HUES48 (cell line): ENCODE data around the gene DZANK1.

Experiments used
- H3K27ac ChIP-seq: one replicate; pipeline ENCODE4 v1.7.0; 2013; ENCODE audit warnings: low read depth, low read length, inconsistent platforms
- H3K27me3 ChIP-seq: 2 replicates; pipeline ENCODE4 v1.6.1; 2013; ENCODE audit warnings: mild to moderate bottlenecking, low read length; ENCODE audit not compliant: control insufficient read depth, insufficient read depth
- H3K36me3 ChIP-seq: 2 replicates; pipeline ENCODE4 v1.6.1; 2013; ENCODE audit warnings: low read length; ENCODE audit not compliant: control insufficient read depth, insufficient read depth
- H3K4me1 ChIP-seq: 2 replicates; pipeline ENCODE4 v1.6.1; 2013; ENCODE audit warnings: mild to moderate bottlenecking, low read length; ENCODE audit not compliant: control insufficient read depth, insufficient read depth
- H3K4me3 ChIP-seq: 2 replicates; pipeline ENCODE4 v1.5.1; 2013; ENCODE audit warnings: mild to moderate bottlenecking, low read depth, low read length
- H3K9ac ChIP-seq: 2 replicates; pipeline ENCODE4 v1.6.1; 2013; ENCODE audit warnings: mild to moderate bottlenecking, low read depth, low read length, moderate library complexity
- H3K9me3 ChIP-seq: 2 replicates; pipeline ENCODE4 v1.6.1; 2013; ENCODE audit warnings: low read length; ENCODE audit not compliant: control insufficient read depth, insufficient read depth

Gene DZANK1

DNA sequence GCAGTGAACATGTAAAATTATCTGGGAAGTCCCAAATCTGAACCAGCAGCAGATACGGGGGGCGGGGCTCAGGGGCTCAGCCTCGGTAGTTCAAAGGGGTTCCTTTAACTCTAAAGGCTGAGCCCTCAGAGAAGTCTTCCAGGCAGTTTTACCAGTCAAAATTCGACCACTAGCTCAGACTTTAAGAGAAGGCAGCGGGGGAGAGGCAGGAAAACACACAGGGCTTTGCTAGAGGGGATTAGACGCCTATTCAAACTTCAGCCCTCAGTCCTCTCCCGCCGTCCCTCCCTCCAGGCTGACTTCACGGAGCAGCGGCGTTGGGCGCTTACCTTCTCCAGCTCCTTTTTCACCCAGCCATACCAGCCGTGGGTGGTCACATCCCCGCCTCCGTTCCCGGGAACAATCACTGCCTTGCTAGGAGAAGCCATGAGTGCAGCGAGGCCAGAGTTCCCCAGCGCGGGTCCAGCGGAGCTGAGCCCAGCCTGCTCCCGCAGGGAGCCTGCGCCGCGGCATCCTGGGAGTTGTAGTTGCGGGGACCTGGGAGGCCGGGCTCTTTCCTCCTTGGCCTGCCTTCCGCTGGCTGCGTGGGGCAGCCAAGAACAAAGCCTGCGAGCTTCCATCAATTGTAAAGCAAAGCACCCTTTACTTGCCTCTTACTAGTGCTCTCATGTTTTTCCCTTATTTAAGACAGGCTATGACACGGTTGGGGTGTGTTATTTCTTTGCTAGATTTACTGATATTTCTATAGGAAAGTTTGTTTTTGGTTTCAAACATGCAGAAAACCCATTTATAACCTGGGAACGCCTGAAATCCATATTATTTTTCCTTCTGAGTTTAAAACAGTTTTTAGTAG is 30.1 kb upstream of the DZANK1 start, which contains the start of gene RBBP9:
Gene RBBP9, minus strand, starts transcription at position 486 of the 853 bp plus-strand sequence. Its CDS starts 58 bp downstream, at position 428.
- peak within 1 kb of the TSS; percentile 89 for H3K27ac ChIP-seq

DNA sequence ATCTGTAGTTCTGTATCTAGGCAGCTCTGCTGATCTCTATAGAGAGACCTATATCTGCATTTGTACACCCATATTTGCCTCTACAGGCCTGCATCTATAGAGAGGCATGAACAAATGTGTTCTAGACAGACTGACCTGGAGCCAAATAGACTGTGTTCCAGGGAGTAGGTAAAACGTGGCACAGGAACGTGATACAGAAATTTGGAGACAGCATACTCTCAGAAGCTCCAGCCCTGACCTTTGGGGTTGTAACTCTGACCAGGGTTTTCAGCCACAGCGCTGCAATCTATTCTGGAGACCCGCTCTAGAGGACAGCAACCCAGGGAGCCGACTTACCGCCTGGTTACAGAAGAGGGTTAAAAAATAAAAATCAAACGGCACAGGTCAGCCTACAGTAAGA is 29.2 kb upstream of the DZANK1 start:
- Histone ChIP-seq H3K4me1 (peaks cover 8% of the 10 kb centered on the region), H3K9me3 (no peaks in the 10 kb centered on the region), H3K36me3 (peaks cover 21% of the 10 kb centered on the region), H3K27me3 (no peaks in the 10 kb centered on the region), H3K9ac (no peak overlapping the region), H3K27ac (no peak overlapping the region), H3K4me3 (peak overlapping the region; percentile 88)

More for the DNA sequence above, 30.1 kb upstream of the DZANK1 start, which contains the start of gene RBBP9:
- H3K27me3 ChIP-seq: no peaks in the 10 kb centered on the region
- H3K9ac ChIP-seq: peak within 1 kb of the TSS; percentile 76
- H3K4me3 ChIP-seq: peak within 1 kb of the TSS; percentile 88
- H3K36me3 ChIP-seq: peaks cover 16% of the 10 kb centered on the region
- H3K4me1 ChIP-seq: peaks cover 8% of the 10 kb centered on the region
- no peaks in the 10 kb centered on the region for H3K9me3 ChIP-seq

DNA sequence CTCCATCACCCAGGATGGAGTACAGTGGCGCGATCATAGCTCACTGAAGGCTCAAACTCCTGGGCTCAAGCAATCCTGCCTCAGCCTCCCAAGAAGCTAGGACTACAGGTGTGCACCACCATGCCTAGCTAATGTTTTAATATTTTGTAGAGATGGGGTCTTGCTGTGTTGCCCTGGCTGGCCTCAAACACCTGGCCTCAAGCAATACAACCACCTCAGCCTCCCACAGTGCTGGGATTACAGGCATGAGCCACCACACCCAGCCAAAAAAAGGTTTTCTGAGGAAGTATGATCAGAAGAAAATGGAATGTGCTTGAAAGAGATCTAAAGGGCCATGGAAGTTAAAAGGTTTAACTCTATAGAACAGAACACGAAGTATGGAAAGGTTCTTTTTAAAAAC is 21.5 kb upstream of the DZANK1 start:
- peaks cover 71% of the 10 kb centered on the region for H3K36me3 ChIP-seq
- H3K27me3 ChIP-seq: no peaks in the 10 kb centered on the region

DNA sequence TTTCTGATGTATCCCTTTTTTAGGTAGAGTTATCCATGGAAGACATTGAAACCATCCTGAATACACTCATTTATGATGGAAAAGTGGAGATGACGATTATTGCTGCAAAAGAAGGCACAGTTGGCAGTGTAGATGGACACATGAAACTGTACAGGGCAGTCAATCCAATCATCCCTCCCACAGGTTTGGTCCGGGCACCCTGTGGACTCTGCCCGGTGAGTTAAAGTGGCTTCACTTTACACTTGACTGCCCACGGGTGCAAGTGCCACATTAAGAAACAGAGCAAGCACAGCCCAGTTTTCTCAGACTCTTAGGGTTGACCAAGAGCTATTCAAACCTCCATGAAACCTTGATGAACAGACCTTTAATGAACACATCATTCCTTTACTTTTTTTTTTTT is 14.8 kb upstream of the DZANK1 start:
- Histone ChIP-seq H3K4me1 (no peaks in the 10 kb centered on the region), H3K27me3 (no peaks in the 10 kb centered on the region), H3K4me3 (no peak overlapping the region), H3K36me3 (peaks cover 80% of the 10 kb centered on the region), H3K9ac (no peak overlapping the region), H3K27ac (no peak overlapping the region), H3K9me3 (no peaks in the 10 kb centered on the region)

More for the DNA sequence above, 21.5 kb upstream of the DZANK1 start:
- Histone ChIP-seq H3K27ac (no peak overlapping the region), H3K4me1 (no peaks in the 10 kb centered on the region), H3K4me3 (no peak overlapping the region), H3K9ac (no peak overlapping the region), H3K9me3 (no peaks in the 10 kb centered on the region)

DNA sequence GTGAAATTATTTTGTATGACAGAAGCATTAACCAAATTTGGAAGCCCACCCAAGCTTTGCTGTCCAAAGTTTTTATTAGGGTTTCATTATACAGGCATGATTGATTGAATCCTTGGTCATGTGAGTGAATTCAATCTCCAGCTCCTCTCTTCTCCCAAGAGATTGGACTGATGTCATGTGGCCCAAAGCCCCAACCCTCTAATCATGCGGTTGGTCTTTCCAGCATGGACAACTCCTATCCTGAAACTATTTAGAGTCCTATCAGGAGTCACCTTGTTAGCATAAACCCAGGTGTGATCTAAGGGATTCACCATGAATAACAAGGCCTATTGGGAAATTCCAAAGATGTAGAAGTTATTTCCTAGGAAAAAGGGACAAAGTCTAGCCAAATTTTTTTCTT is 11.0 kb upstream of the DZANK1 start:
- H3K9me3 ChIP-seq: no peaks in the 10 kb centered on the region
- no peaks in the 10 kb centered on the region for H3K4me1 ChIP-seq
- H3K36me3 ChIP-seq: peaks cover 87% of the 10 kb centered on the region
- H3K27ac ChIP-seq: no peak overlapping the region
- no peak overlapping the region for H3K4me3 ChIP-seq
- no peak overlapping the region for H3K9ac ChIP-seq
- no peaks in the 10 kb centered on the region for H3K27me3 ChIP-seq

DNA sequence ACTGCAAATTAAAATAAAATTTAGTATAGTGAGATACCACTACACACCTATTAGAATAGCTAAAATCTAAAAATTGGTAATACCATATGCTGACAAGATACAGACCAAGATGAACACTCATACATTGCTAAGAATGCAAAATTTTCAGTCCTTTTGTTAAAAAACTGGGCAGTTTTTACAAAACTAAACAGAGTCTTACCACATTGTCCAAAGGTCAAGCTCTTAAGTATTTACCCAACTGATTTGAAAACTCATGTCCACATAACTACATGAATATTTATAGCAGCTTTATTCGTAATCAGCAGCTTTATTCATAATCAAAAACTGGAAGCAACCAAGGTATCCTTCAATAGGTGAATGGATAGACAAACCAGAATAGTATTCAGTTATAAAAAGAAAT is 10.4 kb upstream of the DZANK1 start:
- Histone ChIP-seq H3K36me3 (peaks cover 85% of the 10 kb centered on the region), H3K27ac (no peak overlapping the region), H3K4me1 (no peaks in the 10 kb centered on the region)

DNA sequence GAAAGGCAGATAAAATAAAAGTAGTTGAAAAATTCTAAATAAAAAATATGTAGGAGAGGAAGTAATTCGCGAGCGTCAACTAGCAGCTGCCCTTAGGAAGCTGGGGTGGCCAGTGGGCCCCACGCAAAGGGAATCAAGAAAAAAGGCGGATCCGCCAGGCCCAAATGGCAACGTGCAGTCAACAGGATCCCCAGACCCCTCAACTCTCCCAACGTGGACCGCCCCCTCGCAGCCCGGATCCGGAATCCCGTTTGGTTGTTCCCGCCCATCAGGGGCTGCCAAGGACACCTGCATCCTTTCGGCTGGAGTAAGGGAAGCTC is 296 bp downstream of the DZANK1 start:
- peak overlapping the region; percentile 98 for H3K27ac ChIP-seq
- H3K9ac ChIP-seq: peak overlapping the region; percentile 61
- H3K4me3 ChIP-seq: peak overlapping the region; percentile 72
- no peaks in the 10 kb centered on the region for H3K9me3 ChIP-seq
- no peaks in the 10 kb centered on the region for H3K27me3 ChIP-seq
- peaks cover 25% of the 10 kb centered on the region for H3K36me3 ChIP-seq
- 0 out of 2 replicates have a peak, but pooled peaks cover 3% of the 10 kb centered on the region for H3K4me1 ChIP-seq

More for the DNA sequence above, 10.4 kb upstream of the DZANK1 start:
- H3K9ac ChIP-seq: no peak overlapping the region
- H3K27me3 ChIP-seq: no peaks in the 10 kb centered on the region
- H3K4me3 ChIP-seq: no peak overlapping the region
- no peaks in the 10 kb centered on the region for H3K9me3 ChIP-seq

DNA sequence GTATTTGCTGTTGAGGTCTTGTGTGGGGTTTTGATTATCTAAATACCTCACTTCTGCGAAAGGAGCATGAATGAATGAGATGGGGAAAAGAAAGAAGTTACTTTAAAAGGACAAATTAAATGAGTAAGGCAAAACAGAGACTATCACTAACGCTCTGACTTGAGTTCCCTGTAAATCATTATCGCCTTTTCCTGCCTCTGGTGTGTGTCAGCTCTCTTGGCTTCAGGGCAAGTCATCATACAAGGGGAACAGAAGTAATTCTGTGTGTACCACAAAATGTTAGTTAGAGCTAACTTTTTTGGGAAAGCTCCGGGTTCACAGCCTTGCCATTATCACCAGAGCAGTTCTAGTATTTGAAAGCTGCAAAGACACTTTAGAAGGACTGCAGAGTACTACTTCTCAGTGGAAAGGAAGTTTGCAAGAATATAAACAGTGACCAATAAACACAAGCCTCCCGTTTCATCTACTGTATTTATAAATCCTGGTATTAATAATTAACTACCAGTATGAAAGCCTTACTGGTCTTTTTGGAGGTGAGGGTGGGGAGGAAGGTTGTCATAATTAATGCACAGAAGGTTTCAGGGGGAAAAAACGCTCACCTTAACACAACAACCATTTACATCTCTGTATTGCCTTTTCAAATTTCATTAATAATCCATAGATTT is 1.2 kb downstream of the DZANK1 start:
- no peaks in the 10 kb centered on the region for H3K27me3 ChIP-seq
- H3K9me3 ChIP-seq: no peaks in the 10 kb centered on the region
- H3K27ac ChIP-seq: no peak overlapping the region
- 0 out of 2 replicates have a peak, but pooled peaks cover 3% of the 10 kb centered on the region for H3K4me1 ChIP-seq
- peaks cover 17% of the 10 kb centered on the region for H3K36me3 ChIP-seq
- 0 out of 2 replicates have a peak overlapping the region, but pooled peaks have one; percentile 61 for H3K9ac ChIP-seq
- H3K4me3 ChIP-seq: peak overlapping the region; percentile 72

DNA sequence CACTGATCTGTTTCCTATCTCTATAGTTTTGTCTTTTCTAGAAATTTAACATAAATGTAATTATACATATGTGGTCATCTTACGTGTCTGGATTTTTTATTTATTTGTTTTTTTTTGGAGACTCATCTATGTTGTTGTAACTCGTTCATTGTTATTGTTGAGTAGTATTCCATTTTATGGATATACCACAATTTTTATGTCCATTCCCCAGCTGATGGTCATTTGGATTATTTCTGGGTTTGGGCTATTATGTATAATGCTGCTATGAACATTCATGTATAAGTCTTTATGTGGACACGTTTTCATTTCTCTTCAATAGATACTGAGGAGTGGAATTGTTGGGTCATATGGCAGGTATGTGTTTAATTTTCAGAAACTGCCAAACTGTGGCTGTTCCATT is 10.2 kb downstream of the DZANK1 start:
- no peaks in the 10 kb centered on the region for H3K36me3 ChIP-seq
- H3K9me3 ChIP-seq: no peaks in the 10 kb centered on the region
- no peaks in the 10 kb centered on the region for H3K4me1 ChIP-seq
- H3K27me3 ChIP-seq: no peaks in the 10 kb centered on the region
- no peak overlapping the region for H3K27ac ChIP-seq
- no peak overlapping the region for H3K9ac ChIP-seq
- no peak overlapping the region for H3K4me3 ChIP-seq

DNA sequence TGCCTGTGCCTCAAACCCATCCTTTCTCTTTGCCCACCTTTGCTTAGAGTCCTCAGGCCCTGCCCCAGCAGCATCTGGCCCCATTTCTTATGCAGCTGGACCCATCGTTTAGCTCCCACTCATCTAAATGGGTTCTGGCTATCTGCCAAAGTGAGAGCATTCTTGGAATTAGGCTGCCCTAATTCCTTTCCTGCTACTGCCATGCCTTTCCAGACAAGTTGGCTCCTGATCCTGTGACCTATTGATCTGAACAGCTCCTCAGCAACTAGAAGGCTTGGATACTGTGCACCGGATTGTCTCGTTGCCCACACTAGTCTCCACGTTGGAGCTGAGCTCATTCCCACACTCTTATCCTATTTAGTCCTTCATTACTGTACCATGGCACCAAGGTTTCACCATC is 22.9 kb downstream of the DZANK1 start:
- H3K27me3 ChIP-seq: no peaks in the 10 kb centered on the region
- no peak overlapping the region for H3K27ac ChIP-seq
- no peak overlapping the region for H3K9ac ChIP-seq
- H3K4me1 ChIP-seq: no peaks in the 10 kb centered on the region
- H3K4me3 ChIP-seq: no peak overlapping the region
- H3K36me3 ChIP-seq: no peaks in the 10 kb centered on the region
- H3K9me3 ChIP-seq: no peaks in the 10 kb centered on the region

DNA sequence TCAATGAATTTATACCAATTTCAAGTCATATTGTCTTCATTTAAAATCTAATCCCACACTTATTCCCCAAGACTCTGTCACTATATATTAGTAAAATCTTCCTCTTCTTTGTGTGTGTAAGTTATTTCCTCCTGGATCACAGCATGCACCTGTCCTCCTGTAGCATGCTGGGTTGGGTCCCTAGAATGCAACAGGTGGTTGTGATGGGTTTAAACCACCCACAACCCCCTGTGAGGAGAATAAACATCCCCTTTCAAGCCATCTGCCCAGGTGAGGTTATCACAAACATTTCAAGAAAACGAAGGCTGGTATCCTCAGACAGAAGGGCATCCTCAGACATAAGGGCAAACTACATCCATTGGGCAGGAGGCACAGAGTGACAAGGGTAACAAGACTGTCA is 26.4 kb downstream of the DZANK1 start:
- Histone ChIP-seq H3K36me3 (no peaks in the 10 kb centered on the region), H3K27me3 (no peaks in the 10 kb centered on the region), H3K9ac (no peak overlapping the region), H3K9me3 (no peaks in the 10 kb centered on the region), H3K4me1 (no peaks in the 10 kb centered on the region), H3K4me3 (no peak overlapping the region), H3K27ac (no peak overlapping the region)
